ENCODE data around the gene KCNH2.

DNA sequence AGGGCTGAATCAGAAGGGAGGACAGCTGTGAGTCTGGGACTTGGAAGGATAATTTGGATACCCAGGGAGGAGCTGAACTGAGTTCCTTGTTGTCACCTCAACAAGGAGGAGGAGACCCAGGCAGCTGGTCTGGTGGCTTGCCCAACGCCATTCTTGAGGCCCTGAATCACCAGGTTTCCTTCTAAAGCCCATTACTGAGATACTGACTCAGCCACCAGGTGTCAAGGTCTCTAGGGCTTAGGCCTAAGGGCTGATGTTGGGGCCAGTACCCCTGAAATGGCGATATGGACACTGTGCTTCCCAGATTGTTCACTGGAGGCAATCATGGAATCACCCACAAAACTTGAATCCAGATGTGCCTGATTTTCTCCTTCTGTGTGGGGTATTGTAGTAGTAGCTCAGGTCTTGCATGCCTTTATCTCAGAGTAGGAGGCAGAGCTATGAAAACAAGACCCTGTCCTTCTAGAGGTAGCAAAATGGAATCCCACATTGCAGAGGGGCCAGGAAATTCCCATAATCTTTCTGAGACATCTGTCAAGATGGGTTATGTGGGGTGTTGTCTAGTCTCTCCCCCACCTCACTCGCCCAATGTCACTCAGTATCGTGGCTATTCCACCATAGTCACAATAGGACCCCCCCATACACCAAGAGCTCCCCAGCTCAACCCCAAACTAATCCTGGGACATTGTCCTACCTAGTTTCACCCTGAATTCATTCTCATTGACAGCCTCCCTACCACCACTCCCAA, 48.0 kb upstream of the KCNH2 start:
- TF ChIP-seq, protein P1, sequence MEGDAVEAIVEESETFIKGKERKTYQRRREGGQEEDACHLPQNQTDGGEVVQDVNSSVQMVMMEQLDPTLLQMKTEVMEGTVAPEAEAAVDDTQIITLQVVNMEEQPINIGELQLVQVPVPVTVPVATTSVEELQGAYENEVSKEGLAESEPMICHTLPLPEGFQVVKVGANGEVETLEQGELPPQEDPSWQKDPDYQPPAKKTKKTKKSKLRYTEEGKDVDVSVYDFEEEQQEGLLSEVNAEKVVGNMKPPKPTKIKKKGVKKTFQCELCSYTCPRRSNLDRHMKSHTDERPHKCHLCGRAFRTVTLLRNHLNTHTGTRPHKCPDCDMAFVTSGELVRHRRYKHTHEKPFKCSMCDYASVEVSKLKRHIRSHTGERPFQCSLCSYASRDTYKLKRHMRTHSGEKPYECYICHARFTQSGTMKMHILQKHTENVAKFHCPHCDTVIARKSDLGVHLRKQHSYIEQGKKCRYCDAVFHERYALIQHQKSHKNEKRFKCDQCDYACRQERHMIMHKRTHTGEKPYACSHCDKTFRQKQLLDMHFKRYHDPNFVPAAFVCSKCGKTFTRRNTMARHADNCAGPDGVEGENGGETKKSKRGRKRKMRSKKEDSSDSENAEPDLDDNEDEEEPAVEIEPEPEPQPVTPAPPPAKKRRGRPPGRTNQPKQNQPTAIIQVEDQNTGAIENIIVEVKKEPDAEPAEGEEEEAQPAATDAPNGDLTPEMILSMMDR (IDR thresholded peaks at IDR 0.05): no peak
- TF ChIP-seq POLR2A (IDR thresholded peaks at IDR 0.05): no peak
